Trophoblast cell (in vitro differentiated cells and primary cell): ENCODE data around the gene MPZL2.
A peak's percentile ranks its signal among the peaks of the same experiment; 100 is the strongest.

Experiments
- DNase-seq, 2 donors: peaks; one replicate each; pipeline ENCODE4 v3.0.0-alpha.2; 2016
- H2AFZ ChIP-seq: 2 replicates; pipeline ENCODE4 v1.6.1; 2013; ENCODE audit warnings: low read length, moderate library complexity, mild to moderate bottlenecking; ENCODE audit not compliant: insufficient read depth, poor library complexity
- H2AK5ac ChIP-seq: 2 replicates; pipeline ENCODE4 v1.6.1; 2013; ENCODE audit warnings: mild to moderate bottlenecking, low read length
- H2BK120ac ChIP-seq: 2 replicates; pipeline ENCODE4 v1.6.1; 2013; ENCODE audit warnings: low read length, mild to moderate bottlenecking, moderate library complexity; ENCODE audit not compliant: insufficient read depth, poor library complexity
- H2BK12ac ChIP-seq: 2 replicates; pipeline ENCODE4 v1.6.1; 2013; ENCODE audit warnings: mild to moderate bottlenecking, low read length, moderate library complexity
- H2BK5ac ChIP-seq: 2 replicates; pipeline ENCODE4 v1.6.1; 2013; ENCODE audit warnings: low read length, low read depth, moderate library complexity, mild to moderate bottlenecking; ENCODE audit not compliant: poor library complexity
- H3K14ac ChIP-seq: 2 replicates; pipeline ENCODE4 v1.6.1; 2013; ENCODE audit warnings: mild to moderate bottlenecking, low read length
- H3K18ac ChIP-seq: 2 replicates; pipeline ENCODE4 v1.6.1; 2013; ENCODE audit warnings: mild to moderate bottlenecking, low read length
- H3K23ac ChIP-seq: 2 replicates; pipeline ENCODE4 v1.6.1; 2013; ENCODE audit warnings: low read length
- H3K27ac ChIP-seq: 2 replicates; pipeline ENCODE4 v1.5.1; 2013; ENCODE audit warnings: low read depth, mild to moderate bottlenecking, inconsistent platforms, low read length, moderate library complexity
- H3K27me3 ChIP-seq: 2 replicates; pipeline ENCODE4 v1.6.1; 2013; ENCODE audit warnings: inconsistent platforms, mild to moderate bottlenecking, low read length, moderate library complexity; ENCODE audit not compliant: insufficient read depth
- H3K36me3 ChIP-seq, 2 experiments: 1 replicate in 1 of 2; 2 replicates in 1 of 2; pipeline ENCODE4 v1.6.1; 2013; ENCODE audit warnings: low read length in 2 of 2, mild to moderate bottlenecking in 2 of 2, moderate library complexity in 1 of 2; ENCODE audit not compliant: insufficient read depth in 2 of 2, control insufficient read depth in 1 of 2
- H3K4ac ChIP-seq: 2 replicates; pipeline ENCODE4 v1.6.1; 2013; ENCODE audit warnings: low read depth, mild to moderate bottlenecking, low read length, moderate library complexity
- H3K4me1 ChIP-seq, 2 experiments: 1 replicate in 1 of 2; 2 replicates in 1 of 2; pipeline ENCODE4 v1.6.1; 2013; ENCODE audit warnings: low read length in 2 of 2, mild to moderate bottlenecking in 2 of 2, moderate library complexity in 1 of 2; ENCODE audit not compliant: insufficient read depth in 2 of 2, control insufficient read depth in 1 of 2
- H3K4me2 ChIP-seq: 2 replicates; pipeline ENCODE4 v1.6.1; 2013; ENCODE audit warnings: inconsistent platforms, mild to moderate bottlenecking, low read length, moderate library complexity
- H3K4me3 ChIP-seq: 2 replicates; pipeline ENCODE4 v1.5.1; 2013; ENCODE audit warnings: mild to moderate bottlenecking, low read depth, low read length, inconsistent platforms
- H3K79me1 ChIP-seq: one replicate; pipeline ENCODE4 v1.6.1; 2013; ENCODE audit warnings: low read length
- H3K79me2 ChIP-seq: 2 replicates; pipeline ENCODE4 v1.6.1; 2013; ENCODE audit warnings: low read length, mild to moderate bottlenecking; ENCODE audit not compliant: control insufficient read depth, insufficient read depth, poor library complexity
- H3K9ac ChIP-seq: 2 replicates; pipeline ENCODE4 v1.6.1; 2013; ENCODE audit warnings: mild to moderate bottlenecking, low read length
- H3K9me3 ChIP-seq: 2 replicates; pipeline ENCODE4 v1.6.1; 2013; ENCODE audit warnings: low read depth, mild to moderate bottlenecking, control low read depth, inconsistent platforms, low read length; ENCODE audit not compliant: insufficient read depth
- H4K12ac ChIP-seq: 2 replicates; pipeline ENCODE4 v1.6.1; 2013; ENCODE audit warnings: low read depth, mild to moderate bottlenecking, low read length, moderate library complexity
- H4K8ac ChIP-seq: 2 replicates; pipeline ENCODE4 v1.6.1; 2013; ENCODE audit warnings: low read depth, mild to moderate bottlenecking, low read length, moderate library complexity
- H4K91ac ChIP-seq: one replicate; pipeline ENCODE4 v1.6.1; 2013; ENCODE audit warnings: low read depth, mild to moderate bottlenecking, low read length, moderate library complexity
- WGBS: extraction: QIAGEN DNeasy Blood & Tissue Kit; methylation state at CpG from one replicate; pipeline ENCODE4 v1.1.7; 2013; ENCODE audit warnings: missing lambda C conversion rate; ENCODE audit not compliant: insufficient read length, insufficient coverage; ENCODE audit errors: extremely low coverage; 5-methylcytosine and 5-hydroxymethylcytosine counted together

The MPZL2 gene

GRCh38 chr11:118243993-118244762, 19.9 kb downstream of the MPZL2 start:
- Histone ChIP-seq H3K9me3 (no peaks in the 10 kb centered on the region), H3K9ac (no peak overlapping the region), H3K14ac (no peak overlapping the region), H3K36me3 (no peaks in the 10 kb centered on the region), H3K4me2 (no peak overlapping the region), H2BK5ac (no peak overlapping the region), H3K4ac (no peak overlapping the region), H2AK5ac (no peak overlapping the region), H3K4me1 (peaks cover 5 to 10% of the 10 kb centered on the region in 2 experiments), H4K8ac (no peak overlapping the region), H3K27ac (no peak overlapping the region), H2AFZ (no peak overlapping the region), H3K79me1 (no peaks in the 10 kb centered on the region), H4K12ac (no peak overlapping the region), H3K4me3 (no peak overlapping the region), H2BK12ac (no peak overlapping the region), H3K27me3 (no peaks in the 10 kb centered on the region), H2BK120ac (no peak overlapping the region), H3K23ac (no peak overlapping the region), H3K79me2 (no peaks in the 10 kb centered on the region), H3K18ac (no peak overlapping the region), H4K91ac (no peak overlapping the region)
- no CpG with 5 or more reads among the region's 3 CpGs for WGBS
- no peak for DNase-seq

GRCh38 chr11:118243161-118243560, 20.9 kb downstream of the MPZL2 start:
- Histone ChIP-seq H3K79me1 (no peaks in the 10 kb centered on the region), H3K9ac (no peak overlapping the region), H4K12ac (no peak overlapping the region), H2BK12ac (no peak overlapping the region), H3K4me2 (no peak overlapping the region), H3K36me3 (no peaks in the 10 kb centered on the region), H2BK120ac (no peak overlapping the region), H2BK5ac (no peak overlapping the region), H4K8ac (no peak overlapping the region), H3K18ac (no peak overlapping the region), H3K14ac (no peak overlapping the region), H3K27ac (no peak overlapping the region), H3K4me1 (peaks cover 5 to 10% of the 10 kb centered on the region in 2 experiments), H3K23ac (no peak overlapping the region), H2AFZ (no peak overlapping the region), H4K91ac (no peak overlapping the region), H3K9me3 (no peaks in the 10 kb centered on the region), H3K4ac (no peak overlapping the region), H3K79me2 (no peaks in the 10 kb centered on the region), H2AK5ac (no peak overlapping the region), H3K27me3 (no peaks in the 10 kb centered on the region), H3K4me3 (no peak overlapping the region)
- WGBS, result no CpG with 5 or more reads among the region's 8 CpGs
- DNase-seq, result no peak

- Histone ChIP-seq H4K12ac (no peak overlapping the region), H2BK5ac (no peak overlapping the region), H2BK12ac (no peak overlapping the region), H3K18ac (no peak overlapping the region), H3K4me1 (peaks cover 5 to 10% of the 10 kb centered on the region in 2 experiments), H3K23ac (no peak overlapping the region), H3K9ac (no peak overlapping the region), H2AFZ (no peak overlapping the region), H3K14ac (no peak overlapping the region), H3K27ac (no peak overlapping the region), H4K8ac (no peak overlapping the region), H4K91ac (no peak overlapping the region), H3K4me3 (no peak overlapping the region), H3K36me3 (no peaks in the 10 kb centered on the region), H3K79me2 (no peaks in the 10 kb centered on the region), H2BK120ac (no peak overlapping the region), H3K79me1 (no peaks in the 10 kb centered on the region), H3K4me2 (peak overlapping the region; percentile 8), H2AK5ac (no peak overlapping the region), H3K4ac (no peak overlapping the region), H3K9me3 (no peaks in the 10 kb centered on the region), H3K27me3 (no peaks in the 10 kb centered on the region)
- WGBS, result no CpG with 5 or more reads among the region's 1 CpG
- no peak for DNase-seq
These were observed 22.4 kb downstream of the MPZL2 start for GRCh38 chr11:118241764-118242098.

GRCh38 chr11:118240999-118241763, 22.9 kb downstream of the MPZL2 start:
- Histone ChIP-seq H2BK5ac (no peak overlapping the region), H3K79me2 (no peaks in the 10 kb centered on the region), H4K12ac (no peak overlapping the region), H3K4ac (no peak overlapping the region), H2AK5ac (no peak overlapping the region), H3K23ac (no peak overlapping the region), H3K4me1 (peaks cover 5 to 10% of the 10 kb centered on the region in 2 experiments), H3K36me3 (no peaks in the 10 kb centered on the region), H3K14ac (no peak overlapping the region), H2BK120ac (no peak overlapping the region), H2BK12ac (no peak overlapping the region), H3K4me3 (no peak overlapping the region), H3K27me3 (no peaks in the 10 kb centered on the region), H3K79me1 (no peaks in the 10 kb centered on the region), H3K27ac (no peak overlapping the region), H3K9ac (no peak overlapping the region), H4K8ac (no peak overlapping the region), H2AFZ (no peak overlapping the region), H3K9me3 (no peaks in the 10 kb centered on the region), H3K18ac (no peak overlapping the region), H4K91ac (no peak overlapping the region), H3K4me2 (peak overlapping the region; percentile 8)
- DNase-seq, result peak; percentile 34 to 68
- WGBS, result no CpG with 5 or more reads among the region's 9 CpGs
